ENCODE results near the gene ROBO1. TPM values are rescaled to one million over a fixed set of nuclear protein-coding genes. Genes with fewer than 3 reads are reported as not detected.
"Not testable (repeated sequence)": the region's sequence is repeated elsewhere in the genome, so short reads cannot be mapped to it uniquely, and the experiment has no call there.

The ROBO1 gene
- total RNA-seq = 1 to 10 TPM; 3.0 to 3.1 TPM

GRCh38 chr3:79767905-79768267 lies at the start of gene ROBO1:
ROBO1 (minus strand) TSS chr3:79767998.
- H3K27me3 Mint-ChIP-seq (ENCODE audit: low read depth) = peaks cover 3% of the 10 kb centered on the region
- H3K4me3 Mint-ChIP-seq = no peak within 1 kb of the TSS
- no peak for DNase-seq
- no peak within 1 kb of the TSS for H3K27ac Mint-ChIP-seq
- H3K4me1 Mint-ChIP-seq (ENCODE audit: low read depth) = no peaks in the 10 kb centered on the region
- no peaks in the 10 kb centered on the region for H3K36me3 Mint-ChIP-seq (ENCODE audit: low read depth)
- ChIA-PET POLR2A (no interaction called here), CTCF (no interaction called here)
- ATAC-seq = no peak
- peaks cover 3% of the 10 kb centered on the region for H3K9me3 Mint-ChIP-seq (ENCODE audit: insufficient read depth)

DNA sequence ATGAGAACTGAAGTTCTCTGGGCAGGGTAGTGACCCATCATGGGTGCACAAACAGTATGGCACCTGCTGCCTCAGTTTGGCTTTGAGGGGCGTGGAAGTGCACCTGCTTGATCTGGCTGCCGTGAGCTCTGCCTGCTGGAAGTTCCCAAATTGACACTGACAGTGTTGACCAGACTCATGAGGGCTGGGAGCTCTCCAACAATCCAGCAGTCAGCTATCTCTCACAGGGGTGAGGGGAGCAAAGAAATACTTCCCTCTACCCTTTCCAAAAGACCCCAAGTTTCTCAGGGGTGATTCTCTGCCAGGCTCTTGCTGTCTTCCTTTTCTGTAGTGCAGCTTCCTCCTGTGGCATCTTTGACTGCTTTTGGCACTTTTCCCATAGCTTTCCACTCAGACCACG lies 49.4 kb upstream of the ROBO1 start:
- no peaks in the 10 kb centered on the region for H3K27me3 Mint-ChIP-seq (ENCODE audit: low read depth)
- no peak for ATAC-seq
- no peak for DNase-seq
- no peaks in the 10 kb centered on the region for H3K4me1 Mint-ChIP-seq (ENCODE audit: low read depth)
- no peak overlapping the region for H3K4me3 Mint-ChIP-seq
- no peaks in the 10 kb centered on the region for H3K36me3 Mint-ChIP-seq (ENCODE audit: low read depth)
- H3K27ac Mint-ChIP-seq = no peak overlapping the region
- ChIA-PET CTCF (no interaction called here), POLR2A (no interaction called here)
- H3K9me3 Mint-ChIP-seq (ENCODE audit: insufficient read depth) = peaks cover 24% of the 10 kb centered on the region

DNA sequence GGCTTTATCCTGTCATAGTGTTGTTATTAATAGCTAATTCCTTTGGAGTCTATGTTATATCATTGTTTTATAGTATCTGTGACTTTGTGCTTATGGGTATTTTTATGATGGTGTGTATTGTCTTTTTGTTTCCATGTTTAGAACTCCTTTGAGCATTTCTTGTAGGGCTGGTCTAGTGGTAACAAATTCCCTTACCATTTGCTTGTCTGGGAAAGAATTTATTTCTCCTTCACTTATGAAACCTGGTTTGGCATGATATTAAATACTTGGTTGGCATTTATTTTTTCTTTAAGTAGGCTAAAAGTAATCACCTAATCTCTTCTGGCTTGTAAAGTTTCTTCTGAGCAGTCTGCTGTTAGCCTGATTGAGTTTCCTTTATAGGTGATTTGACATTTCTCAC lies 47.7 kb upstream of the ROBO1 start:
- ATAC-seq (no peak), DNase-seq (no peak)
- Mint-ChIP-seq H3K36me3 (ENCODE audit: low read depth) (no peaks in the 10 kb centered on the region), H3K27me3 (ENCODE audit: low read depth) (no peaks in the 10 kb centered on the region), H3K4me3 (no peak overlapping the region), H3K4me1 (ENCODE audit: low read depth) (no peaks in the 10 kb centered on the region), H3K27ac (no peak overlapping the region), H3K9me3 (ENCODE audit: insufficient read depth) (peaks cover 29% of the 10 kb centered on the region)
- ChIA-PET POLR2A (no interaction called here), CTCF (no interaction called here)

DNA sequence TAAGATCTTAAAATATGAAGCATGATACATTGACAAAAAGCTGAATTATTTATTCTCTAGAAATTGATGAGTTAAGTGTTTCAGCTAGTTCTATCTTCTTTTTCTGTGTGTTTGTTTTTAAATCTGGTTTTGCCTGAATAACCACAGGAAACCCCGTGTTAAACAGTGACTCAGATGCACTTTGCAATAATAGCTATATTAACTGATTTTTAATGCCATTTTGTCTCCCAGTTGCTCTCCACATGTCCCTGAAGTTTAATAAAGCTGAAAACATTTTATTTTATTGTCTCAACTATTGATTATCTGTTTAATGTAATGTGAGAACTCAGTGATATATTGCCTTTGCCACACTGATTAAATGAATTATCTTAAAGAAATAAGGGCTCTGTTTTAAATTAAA lies 42.8 kb upstream of the ROBO1 start:
- ATAC-seq = no peak
- H3K27me3 Mint-ChIP-seq (ENCODE audit: low read depth) = no peaks in the 10 kb centered on the region
- no peaks in the 10 kb centered on the region for H3K36me3 Mint-ChIP-seq (ENCODE audit: low read depth)
- peaks cover 14% of the 10 kb centered on the region for H3K9me3 Mint-ChIP-seq (ENCODE audit: insufficient read depth)
- H3K27ac Mint-ChIP-seq = no peak overlapping the region
- CTCF ChIA-PET = no interaction called here
- no peak overlapping the region for H3K4me3 Mint-ChIP-seq
- H3K4me1 Mint-ChIP-seq (ENCODE audit: low read depth) = no peaks in the 10 kb centered on the region
- DNase-seq = no peak
- POLR2A ChIA-PET = no interaction called here

GRCh38 chr3:79810092-79810491 lies 42.3 kb upstream of the ROBO1 start:
- Mint-ChIP-seq H3K4me1 (ENCODE audit: low read depth) (no peaks in the 10 kb centered on the region), H3K36me3 (ENCODE audit: low read depth) (no peaks in the 10 kb centered on the region), H3K27me3 (ENCODE audit: low read depth) (no peaks in the 10 kb centered on the region), H3K4me3 (no peak overlapping the region), H3K9me3 (ENCODE audit: insufficient read depth) (peaks cover 13% of the 10 kb centered on the region), H3K27ac (no peak overlapping the region)
- CTCF ChIA-PET = no interaction called here
- ATAC-seq (no peak), DNase-seq (no peak)
- POLR2A ChIA-PET = no interaction called here

GRCh38 chr3:79809106-79809505 lies 41.3 kb upstream of the ROBO1 start:
- no peak for ATAC-seq
- CTCF ChIA-PET = no interaction called here
- Mint-ChIP-seq H3K9me3 (ENCODE audit: insufficient read depth) (peaks cover 9% of the 10 kb centered on the region), H3K4me3 (no peak overlapping the region), H3K27ac (no peak overlapping the region), H3K4me1 (ENCODE audit: low read depth) (no peaks in the 10 kb centered on the region), H3K36me3 (ENCODE audit: low read depth) (no peaks in the 10 kb centered on the region), H3K27me3 (ENCODE audit: low read depth) (no peaks in the 10 kb centered on the region)
- no peak for DNase-seq
- POLR2A ChIA-PET = no interaction called here

DNA sequence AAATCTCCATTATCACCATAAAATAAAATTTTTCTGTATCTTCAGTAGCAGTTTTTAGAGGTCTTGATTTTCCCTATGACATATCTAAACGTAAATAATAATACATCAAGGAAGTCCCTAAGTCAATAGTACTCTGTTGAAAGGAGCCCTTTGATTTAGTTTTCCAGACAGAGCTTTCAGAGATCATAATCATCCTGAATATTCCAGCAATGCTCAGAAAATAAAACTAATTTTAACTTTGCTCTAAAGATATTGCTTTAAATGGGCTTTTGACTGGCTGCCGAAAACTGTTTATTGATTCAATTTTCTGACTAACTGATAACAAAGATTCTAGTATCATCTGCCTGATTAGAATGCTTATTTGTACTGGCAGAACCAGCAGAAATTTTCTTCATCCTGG lies 40.7 kb upstream of the ROBO1 start:
- H3K9me3 Mint-ChIP-seq (ENCODE audit: insufficient read depth) = peaks cover 5% of the 10 kb centered on the region
- DNase-seq = no peak
- no peaks in the 10 kb centered on the region for H3K36me3 Mint-ChIP-seq (ENCODE audit: low read depth)
- POLR2A ChIA-PET = no interaction called here
- no peak for ATAC-seq
- no peak overlapping the region for H3K4me3 Mint-ChIP-seq
- H3K27me3 Mint-ChIP-seq (ENCODE audit: low read depth) = no peaks in the 10 kb centered on the region
- CTCF ChIA-PET = no interaction called here
- H3K4me1 Mint-ChIP-seq (ENCODE audit: low read depth) = no peaks in the 10 kb centered on the region
- H3K27ac Mint-ChIP-seq = no peak overlapping the region

DNA sequence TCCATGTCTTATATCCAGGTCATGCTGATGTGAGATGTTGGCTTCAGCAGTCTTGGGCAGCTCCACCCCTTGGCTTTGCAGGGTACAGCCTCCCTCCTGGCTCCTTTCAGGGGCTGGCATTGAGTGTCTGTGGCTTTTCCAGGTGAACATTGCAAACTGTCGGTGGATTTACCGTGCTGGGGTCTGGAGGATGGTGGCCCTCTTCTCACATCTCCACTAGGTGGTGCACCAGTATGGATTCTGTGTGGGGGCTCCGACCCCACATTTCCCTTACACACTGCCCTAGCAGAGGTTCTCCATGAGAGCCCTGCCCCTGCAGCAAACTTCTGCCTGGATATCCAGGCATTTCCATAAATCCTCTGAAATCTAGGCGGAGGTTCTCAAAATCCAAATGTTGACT lies 22.4 kb upstream of the ROBO1 start:
- CTCF ChIA-PET; H3K27ac Mint-ChIP-seq; H3K36me3 Mint-ChIP-seq (ENCODE audit: low read depth); POLR2A ChIA-PET; H3K27me3 Mint-ChIP-seq (ENCODE audit: low read depth); H3K4me1 Mint-ChIP-seq (ENCODE audit: low read depth); ATAC-seq; DNase-seq; H3K4me3 Mint-ChIP-seq: not testable (repeated sequence)
- H3K9me3 Mint-ChIP-seq (ENCODE audit: insufficient read depth) = peaks cover 14% of the 10 kb centered on the region

DNA sequence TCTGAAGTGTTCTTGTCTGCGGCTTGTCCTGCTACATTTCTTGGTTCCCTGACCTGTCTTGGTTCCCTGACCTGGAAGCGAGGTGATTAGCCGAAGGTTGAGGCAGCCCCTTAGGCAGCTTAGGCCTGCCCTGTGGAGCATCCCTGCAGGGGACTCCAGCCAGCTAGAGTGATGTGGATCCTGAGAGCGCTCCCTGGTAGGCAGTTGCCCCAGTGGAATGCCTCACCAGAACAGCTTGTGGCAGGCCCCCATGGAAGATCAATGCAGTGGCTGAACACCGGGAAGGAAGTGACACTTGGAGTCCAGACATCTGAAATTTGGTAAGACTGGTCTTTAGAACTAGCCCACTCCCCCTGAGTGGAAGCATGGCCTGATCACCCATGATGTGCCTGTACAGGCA lies 5.5 kb upstream of the ROBO1 start:
- no peaks in the 10 kb centered on the region for H3K4me1 Mint-ChIP-seq (ENCODE audit: low read depth)
- H3K4me3 Mint-ChIP-seq = no peak overlapping the region
- peaks cover 4% of the 10 kb centered on the region for H3K9me3 Mint-ChIP-seq (ENCODE audit: insufficient read depth)
- ChIA-PET POLR2A (no interaction called here), CTCF (no interaction called here)
- peaks cover 3% of the 10 kb centered on the region for H3K27me3 Mint-ChIP-seq (ENCODE audit: low read depth)
- H3K36me3 Mint-ChIP-seq (ENCODE audit: low read depth) = no peaks in the 10 kb centered on the region
- no peak for DNase-seq
- ATAC-seq = no peak
- no peak overlapping the region for H3K27ac Mint-ChIP-seq

DNA sequence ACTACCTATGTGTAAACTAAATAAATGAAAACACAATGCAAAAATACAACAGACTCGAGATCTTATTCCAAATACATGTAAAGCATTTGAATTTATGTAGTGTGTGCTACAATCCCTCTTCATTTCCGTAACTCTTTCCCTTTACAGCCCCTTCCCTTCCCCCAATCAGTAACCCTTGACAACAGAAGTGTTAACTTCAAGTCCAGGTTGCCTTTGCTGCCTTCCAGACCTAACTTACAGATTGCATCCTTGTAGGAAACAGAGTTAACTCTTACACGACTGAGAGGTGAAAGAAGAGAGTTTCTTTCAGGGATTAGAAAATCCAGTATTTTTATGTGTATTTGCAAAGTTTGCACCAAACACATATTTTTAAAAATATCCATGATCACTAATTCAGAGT lies 1.4 kb upstream of the ROBO1 start:
- POLR2A ChIA-PET = no interaction called here
- H3K36me3 Mint-ChIP-seq (ENCODE audit: low read depth) = no peaks in the 10 kb centered on the region

GRCh38 chr3:79767194-79767904 lies 449 bp downstream of the ROBO1 start:
- DNase-seq (no peak), ATAC-seq (no peak)
- CTCF ChIA-PET = no interaction called here
- Mint-ChIP-seq H3K4me1 (ENCODE audit: low read depth) (no peaks in the 10 kb centered on the region), H3K4me3 (no peak overlapping the region), H3K36me3 (ENCODE audit: low read depth) (no peaks in the 10 kb centered on the region), H3K27me3 (ENCODE audit: low read depth) (peaks cover 3% of the 10 kb centered on the region), H3K9me3 (ENCODE audit: insufficient read depth) (peaks cover 3% of the 10 kb centered on the region), H3K27ac (no peak overlapping the region)
- POLR2A ChIA-PET = no interaction called here

More for the DNA sequence above, 1.4 kb upstream of the ROBO1 start:
- CTCF ChIA-PET = no interaction called here
- Mint-ChIP-seq H3K27ac (no peak overlapping the region), H3K4me3 (no peak overlapping the region), H3K4me1 (ENCODE audit: low read depth) (no peaks in the 10 kb centered on the region), H3K9me3 (ENCODE audit: insufficient read depth) (peaks cover 6% of the 10 kb centered on the region), H3K27me3 (ENCODE audit: low read depth) (peaks cover 3% of the 10 kb centered on the region)
- DNase-seq (no peak), ATAC-seq (no peak)

DNA sequence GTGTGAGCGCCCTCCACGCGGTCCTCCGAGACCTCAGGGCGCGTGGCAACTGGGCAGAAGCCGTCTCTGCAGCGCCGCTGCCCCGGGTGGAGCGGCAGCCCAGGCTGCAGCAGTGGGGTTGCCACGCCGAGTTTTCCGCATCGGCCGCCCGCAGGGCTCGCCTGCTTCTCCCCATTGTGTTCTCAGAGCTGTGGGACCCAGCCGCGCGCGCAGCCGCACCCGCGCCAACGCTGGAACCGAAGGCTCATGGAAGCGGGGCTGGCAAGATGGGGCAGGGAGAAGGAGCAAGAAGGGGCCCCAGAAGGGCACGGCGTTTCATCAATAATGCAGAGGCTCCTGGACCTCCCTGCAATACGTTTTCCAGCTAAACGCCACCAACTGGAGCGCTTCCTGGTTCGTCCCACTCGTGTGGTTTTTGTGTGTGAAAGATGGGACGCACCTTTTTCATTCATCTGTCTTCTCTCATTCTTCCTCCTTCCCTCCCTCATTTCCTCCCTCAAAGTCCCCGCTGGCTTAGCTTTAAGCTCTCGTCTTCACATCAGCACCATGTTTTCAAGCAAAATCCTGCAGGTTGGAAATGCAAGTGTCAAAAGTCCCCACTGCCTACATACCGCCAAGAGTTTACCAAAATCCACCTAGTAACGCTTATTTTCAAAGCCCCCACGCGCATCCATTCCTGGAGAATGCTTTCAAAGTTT lies 1.2 kb downstream of the ROBO1 start:
- H3K4me1 Mint-ChIP-seq (ENCODE audit: low read depth) = no peaks in the 10 kb centered on the region
- peaks cover 3% of the 10 kb centered on the region for H3K27me3 Mint-ChIP-seq (ENCODE audit: low read depth)
- H3K4me3 Mint-ChIP-seq = no peak overlapping the region
- ATAC-seq (no peak), DNase-seq (no peak)
- H3K36me3 Mint-ChIP-seq (ENCODE audit: low read depth) = no peaks in the 10 kb centered on the region
- H3K27ac Mint-ChIP-seq = no peak overlapping the region
- ChIA-PET CTCF (no interaction called here), POLR2A (no interaction called here)
- peaks cover 3% of the 10 kb centered on the region for H3K9me3 Mint-ChIP-seq (ENCODE audit: insufficient read depth)

GRCh38 chr3:79765911-79766310 lies 1.9 kb downstream of the ROBO1 start:
- ATAC-seq (no peak), DNase-seq (no peak)
- ChIA-PET POLR2A (no interaction called here), CTCF (no interaction called here)
- H3K27ac Mint-ChIP-seq = no peak overlapping the region
- no peaks in the 10 kb centered on the region for H3K4me1 Mint-ChIP-seq (ENCODE audit: low read depth)
- peaks cover 3% of the 10 kb centered on the region for H3K27me3 Mint-ChIP-seq (ENCODE audit: low read depth)
- no peak overlapping the region for H3K4me3 Mint-ChIP-seq
- H3K36me3 Mint-ChIP-seq (ENCODE audit: low read depth) = no peaks in the 10 kb centered on the region
- H3K9me3 Mint-ChIP-seq (ENCODE audit: insufficient read depth) = peaks cover 3% of the 10 kb centered on the region

Measured in activated CD8-positive, alpha-beta T cell treated with anti-CD3 and anti-CD28 coated beads, Interleukin-2, amount 10 ng/mL, durations not matched to agents 7 days and 5 days (primary cell).